Amniotic epithelial cell (primary cell): ENCODE data around the gene GNAZ.
"Not testable (repeated sequence)": the region's sequence is repeated elsewhere in the genome, so short reads cannot be mapped to it uniquely, and the experiment has no call there.

Experiments
- DNase-seq: peaks from one replicate; pipeline ENCODE4 v3.0.0-alpha.2; 2010; ENCODE audit warnings: low read depth

Gene GNAZ

GRCh38 chr22:23044570-23044969 lies 25.7 kb upstream of the GNAZ start:
- DNase-seq = no peak

GRCh38 chr22:23045461-23045860 lies 24.9 kb upstream of the GNAZ start:
- no peak for DNase-seq

- no peak for DNase-seq
Observed at GRCh38 chr22:23047265-23047664, 23.1 kb upstream of the GNAZ start.

GRCh38 chr22:23047742-23048141 lies 22.6 kb upstream of the GNAZ start:
- DNase-seq = no peak

- DNase-seq = not testable (repeated sequence)
Observed at GRCh38 chr22:23050546-23050945, 19.8 kb upstream of the GNAZ start.

GRCh38 chr22:23053051-23053707 lies 17.1 kb upstream of the GNAZ start:
- no peak for DNase-seq

- no peak for DNase-seq
Observed at GRCh38 chr22:23053912-23054530, 16.3 kb upstream of the GNAZ start.

GRCh38 chr22:23054531-23055257 lies 15.6 kb upstream of the GNAZ start:
- DNase-seq = no peak

GRCh38 chr22:23055449-23056179 lies 14.7 kb upstream of the GNAZ start:
- no peak for DNase-seq

- DNase-seq = no peak
Observed at GRCh38 chr22:23057331-23057730, 13.0 kb upstream of the GNAZ start.

- DNase-seq = no peak
Observed at GRCh38 chr22:23058063-23058462, 12.3 kb upstream of the GNAZ start.

- DNase-seq = no peak
Observed at GRCh38 chr22:23058481-23059283, 11.6 kb upstream of the GNAZ start.

GRCh38 chr22:23059284-23059948 lies 10.9 kb upstream of the GNAZ start:
- no peak for DNase-seq

- no peak for DNase-seq
Observed at GRCh38 chr22:23060612-23061400, 9.5 kb upstream of the GNAZ start.

GRCh38 chr22:23061471-23062280 lies 8.6 kb upstream of the GNAZ start:
- DNase-seq = no peak

- DNase-seq = no peak
Observed at GRCh38 chr22:23062616-23063538, 7.4 kb upstream of the GNAZ start.

GRCh38 chr22:23063539-23064380 lies 6.6 kb upstream of the GNAZ start:
- no peak for DNase-seq
